Duodenal mucosa (tissue), 2 donors: ENCODE measurements around the gene TBRG1.
A peak's percentile ranks its signal among the peaks of the same experiment; 100 is the strongest.

Experiments used
- H3K27ac ChIP-seq: one replicate; pipeline ENCODE4 v1.7.0; 2013; ENCODE audit warnings: low read depth, low read length
- H3K27me3 ChIP-seq, 2 donors: one replicate each; pipeline ENCODE4 v1.7.0; 2013; ENCODE audit warnings: low read length in 2 of 2, control low read depth in 1 of 2; ENCODE audit not compliant: insufficient read depth in 2 of 2, control insufficient read depth in 1 of 2
- H3K36me3 ChIP-seq, 2 donors: one replicate each; pipeline ENCODE4 v1.7.0; 2013; ENCODE audit warnings: low read length in 2 of 2, control low read depth in 1 of 2; ENCODE audit not compliant: insufficient read depth in 2 of 2, control insufficient read depth in 1 of 2
- H3K4me1 ChIP-seq, 2 donors: one replicate each; pipeline ENCODE4 v1.7.0; 2013; ENCODE audit warnings: low read length in 2 of 2, control low read depth in 1 of 2; ENCODE audit not compliant: insufficient read depth in 2 of 2, control insufficient read depth in 1 of 2
- H3K4me3 ChIP-seq, 2 donors: one replicate each; pipeline ENCODE4 v1.7.0; 2013; ENCODE audit warnings: low read length in 2 of 2, low read depth in 1 of 2
- H3K9ac ChIP-seq, 2 donors: one replicate each; pipeline ENCODE4 v1.7.0; 2013; ENCODE audit warnings: low read length in 2 of 2, low read depth in 1 of 2
- H3K9me3 ChIP-seq, 2 donors: one replicate each; pipeline ENCODE4 v1.7.0; 2013; ENCODE audit warnings: low read length in 2 of 2, control low read depth in 1 of 2; ENCODE audit not compliant: control insufficient read depth in 1 of 2

The TBRG1 gene

DNA sequence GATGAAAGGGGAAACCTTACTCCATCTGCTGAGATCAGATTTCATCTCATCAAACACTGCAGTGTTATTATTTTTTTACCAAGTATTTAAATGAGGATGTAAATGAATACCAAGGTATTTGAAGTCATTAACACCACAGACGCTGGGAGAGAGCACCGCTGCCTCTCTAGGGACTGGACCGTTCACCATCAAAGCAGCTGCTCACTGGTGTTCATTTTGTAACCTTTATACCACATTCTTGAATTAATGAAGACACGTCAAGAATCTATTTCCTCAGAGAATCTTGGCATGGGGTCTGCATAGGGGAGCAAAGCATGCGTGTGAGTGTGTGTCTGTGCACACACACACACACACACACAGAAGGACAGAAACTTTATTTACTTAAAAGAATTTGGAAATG, 35.2 kb downstream of the TBRG1 start:
- Histone ChIP-seq H3K27ac (no peak overlapping the region), H3K9ac (no peak overlapping the region), H3K36me3 (peaks cover 11 to 29% of the 10 kb centered on the region in 2 donors), H3K27me3 (no peaks in the 10 kb centered on the region), H3K4me1 (no peaks in the 10 kb centered on the region), H3K9me3 (no peaks in the 10 kb centered on the region), H3K4me3 (no peak overlapping the region)

DNA sequence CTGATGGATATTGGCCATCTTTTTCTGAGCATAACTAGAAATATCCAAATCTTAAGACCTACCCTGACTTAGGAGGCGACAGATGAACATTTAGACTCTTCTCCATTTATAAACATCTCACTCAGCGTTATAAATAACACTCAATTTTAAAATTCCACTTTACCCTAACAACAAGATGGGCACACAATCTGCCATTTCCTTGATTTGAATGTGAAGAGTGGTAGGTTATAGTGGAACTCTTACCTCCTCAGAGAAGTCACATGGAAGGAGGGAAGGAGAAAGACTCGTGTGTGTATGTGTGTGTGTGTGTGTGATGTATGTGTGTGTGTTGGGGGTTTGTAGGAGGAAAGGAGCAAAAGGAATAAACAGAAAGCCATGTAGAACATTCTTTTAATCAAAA, 35.8 kb downstream of the TBRG1 start:
- Histone ChIP-seq H3K27me3 (no peaks in the 10 kb centered on the region), H3K4me1 (no peaks in the 10 kb centered on the region), H3K4me3 (no peak overlapping the region), H3K9ac (no peak overlapping the region), H3K9me3 (no peaks in the 10 kb centered on the region), H3K36me3 (peaks cover 11 to 23% of the 10 kb centered on the region in 2 donors), H3K27ac (no peak overlapping the region)

DNA sequence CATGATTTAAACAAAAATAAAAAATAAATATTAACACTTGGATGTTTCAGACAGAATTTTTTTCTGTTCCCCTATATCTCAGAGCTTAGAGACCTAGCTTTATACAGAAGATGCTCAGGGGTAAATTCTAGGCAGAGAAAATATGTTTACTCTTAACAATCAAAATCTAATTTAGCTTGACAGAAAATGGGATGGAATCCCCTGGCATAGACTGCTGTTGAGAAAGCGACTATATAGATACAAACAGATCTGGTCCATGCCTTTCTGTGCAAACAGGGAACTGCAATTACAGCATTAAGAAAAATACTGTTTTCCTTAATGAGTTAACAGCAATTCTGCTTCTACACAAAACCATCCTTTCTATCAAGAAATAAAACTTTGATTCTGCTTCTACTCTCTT, 36.3 kb downstream of the TBRG1 start:
- H3K4me3 ChIP-seq = no peak overlapping the region

DNA sequence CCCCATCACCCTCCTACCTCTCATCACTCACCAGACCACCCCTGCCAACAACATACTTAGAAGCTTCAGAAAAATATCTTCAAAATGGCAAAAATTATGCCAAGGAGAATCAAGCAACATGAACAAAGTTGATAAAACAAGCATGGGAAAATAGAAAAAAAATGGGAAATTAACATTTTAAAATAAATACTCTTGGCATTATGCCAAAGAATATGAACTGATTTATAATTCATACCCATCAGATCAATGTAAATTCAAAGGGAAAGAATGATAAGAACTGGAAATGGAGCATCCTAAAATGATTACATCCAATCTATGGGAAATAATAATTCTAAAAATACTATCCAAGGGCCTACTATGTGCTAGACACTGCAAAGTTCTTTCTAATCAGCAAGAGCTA, 38.9 kb downstream of the TBRG1 start:
- no peak overlapping the region for H3K9ac ChIP-seq
- H3K9me3 ChIP-seq = no peaks in the 10 kb centered on the region
- peaks cover 11 to 18% of the 10 kb centered on the region in 2 donors for H3K36me3 ChIP-seq
- H3K4me1 ChIP-seq = no peaks in the 10 kb centered on the region
- no peak overlapping the region for H3K27ac ChIP-seq
- no peak overlapping the region for H3K4me3 ChIP-seq
- no peaks in the 10 kb centered on the region for H3K27me3 ChIP-seq

More for the DNA sequence above, 36.3 kb downstream of the TBRG1 start:
- no peaks in the 10 kb centered on the region for H3K27me3 ChIP-seq
- H3K9me3 ChIP-seq = no peaks in the 10 kb centered on the region
- peaks cover 11 to 21% of the 10 kb centered on the region in 2 donors for H3K36me3 ChIP-seq
- no peak overlapping the region for H3K9ac ChIP-seq
- H3K4me1 ChIP-seq = no peaks in the 10 kb centered on the region
- H3K27ac ChIP-seq = no peak overlapping the region

DNA sequence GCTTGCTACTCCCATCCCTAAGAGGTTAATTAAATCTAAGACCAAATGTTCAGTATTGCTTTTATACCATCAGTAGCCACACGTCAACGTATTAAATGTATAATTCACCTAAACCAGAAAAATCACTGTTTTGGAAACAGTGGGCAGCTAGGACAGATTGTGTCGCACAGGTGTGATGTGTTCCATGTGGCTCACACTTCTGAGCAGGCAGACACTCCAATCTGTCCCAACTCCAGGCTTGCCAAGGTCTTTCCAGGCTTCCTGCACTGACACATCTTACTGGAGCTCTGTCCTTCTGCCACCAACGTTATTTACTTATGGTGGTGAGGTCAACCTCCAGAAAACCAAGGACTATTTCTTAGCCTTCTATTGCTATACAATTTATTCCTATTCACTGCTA, 39.4 kb downstream of the TBRG1 start:
- Histone ChIP-seq H3K9me3 (no peaks in the 10 kb centered on the region), H3K36me3 (peaks cover 11 to 19% of the 10 kb centered on the region in 2 donors), H3K4me1 (no peaks in the 10 kb centered on the region), H3K9ac (no peak overlapping the region), H3K27ac (no peak overlapping the region), H3K4me3 (no peak overlapping the region), H3K27me3 (no peaks in the 10 kb centered on the region)

DNA sequence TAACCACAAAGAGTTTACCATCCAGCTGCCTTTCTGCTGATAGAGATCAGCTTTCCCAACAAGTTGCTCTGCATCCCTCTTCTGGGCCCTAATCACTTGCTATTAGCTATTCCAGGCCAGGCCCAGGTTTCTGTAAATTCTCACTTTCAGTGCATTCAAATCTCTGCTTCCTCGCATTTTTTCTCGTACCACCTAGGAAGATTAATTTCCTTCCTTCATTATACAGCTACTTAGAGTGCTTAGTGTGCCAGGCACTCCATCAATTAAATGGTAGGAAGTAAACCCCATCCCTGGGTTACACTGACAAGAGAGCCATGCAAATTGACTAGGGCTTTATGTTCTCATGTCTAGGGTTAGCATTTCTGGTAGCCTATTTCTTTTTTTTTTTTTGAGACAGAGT, 41.2 kb downstream of the TBRG1 start:
- H3K4me1 ChIP-seq = no peaks in the 10 kb centered on the region
- no peak overlapping the region for H3K9ac ChIP-seq
- no peak overlapping the region for H3K27ac ChIP-seq
- no peak overlapping the region for H3K4me3 ChIP-seq
- H3K27me3 ChIP-seq = no peaks in the 10 kb centered on the region
- no peaks in the 10 kb centered on the region for H3K9me3 ChIP-seq
- peaks cover 4 to 17% of the 10 kb centered on the region in 2 donors for H3K36me3 ChIP-seq

DNA sequence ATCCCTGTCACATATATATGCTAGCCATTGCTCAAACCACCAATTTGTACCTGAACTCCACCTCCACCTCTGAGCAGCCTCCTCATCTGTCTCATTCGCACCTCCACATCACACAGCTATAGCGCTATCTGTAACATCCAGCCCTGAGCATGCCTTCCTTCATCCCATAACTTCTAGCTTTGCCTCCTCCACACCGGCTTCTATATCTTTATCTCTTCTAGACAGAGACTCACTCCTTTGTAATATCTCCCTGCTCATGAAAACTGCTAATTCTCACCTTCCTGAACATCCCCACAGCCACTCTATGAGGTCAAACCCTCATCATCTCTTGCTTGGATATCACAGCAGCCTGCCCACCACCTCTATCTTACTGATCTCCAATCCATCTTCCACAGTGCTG, 44.9 kb downstream of the TBRG1 start:
- H3K27me3 ChIP-seq = no peaks in the 10 kb centered on the region
- no peak overlapping the region for H3K9ac ChIP-seq
- H3K4me3 ChIP-seq = no peak overlapping the region
- H3K27ac ChIP-seq = no peak overlapping the region
- no peaks in the 10 kb centered on the region for H3K9me3 ChIP-seq
- peaks cover 5% of the 10 kb centered on the region in 2 donors for H3K4me1 ChIP-seq
- H3K36me3 ChIP-seq = peaks cover 0 to 17% of the 10 kb centered on the region in 2 donors

DNA sequence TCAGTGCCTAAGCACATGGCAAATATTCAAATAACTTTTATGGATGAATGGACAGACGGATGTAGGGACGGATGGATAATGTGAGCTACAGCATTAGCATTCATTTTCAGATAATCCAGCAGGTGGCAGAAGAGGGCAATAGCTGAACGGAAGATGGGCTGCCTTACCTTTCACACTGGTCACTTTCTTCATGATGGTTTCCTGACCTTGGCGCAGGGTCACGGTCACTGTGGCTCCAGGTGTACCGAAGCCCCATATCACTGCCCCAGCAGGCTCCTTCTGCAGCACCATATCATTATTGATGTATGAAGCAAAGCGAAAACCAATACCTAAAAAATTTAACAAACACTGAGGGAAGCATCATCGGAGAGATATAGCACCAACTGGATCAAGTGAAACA, 46.5 kb downstream of the TBRG1 start:
- H3K9me3 ChIP-seq = no peaks in the 10 kb centered on the region
- H3K4me3 ChIP-seq = no peak overlapping the region
- H3K9ac ChIP-seq = no peak overlapping the region
- no peak overlapping the region for H3K27ac ChIP-seq
- H3K27me3 ChIP-seq = no peaks in the 10 kb centered on the region
- H3K4me1 ChIP-seq = peaks cover 9 to 13% of the 10 kb centered on the region in 2 donors
- peaks cover 0 to 17% of the 10 kb centered on the region in 2 donors for H3K36me3 ChIP-seq

DNA sequence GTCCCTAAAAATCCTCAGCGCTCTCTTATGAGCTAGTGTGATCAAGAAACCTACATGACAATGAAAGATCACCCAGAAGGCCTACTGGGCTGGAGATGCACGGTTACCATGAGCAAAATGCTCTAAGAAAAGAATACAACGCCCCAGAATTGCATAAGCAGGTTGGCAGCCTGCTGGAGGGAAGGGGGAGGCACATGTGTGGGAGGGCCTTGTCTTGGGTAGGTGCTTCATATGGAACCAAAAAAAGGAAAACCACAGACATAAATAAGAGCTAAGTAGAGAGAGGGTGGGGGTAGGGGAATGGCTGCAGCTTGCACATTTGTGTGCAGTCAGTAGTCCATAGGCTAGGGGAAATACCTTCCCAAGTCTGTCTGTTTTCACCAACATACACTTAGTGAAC, 48.1 kb downstream of the TBRG1 start:
- Histone ChIP-seq H3K27ac (no peak overlapping the region), H3K9ac (no peak overlapping the region), H3K27me3 (no peaks in the 10 kb centered on the region), H3K4me1 (peaks cover 12 to 16% of the 10 kb centered on the region in 2 donors), H3K9me3 (no peaks in the 10 kb centered on the region), H3K36me3 (peaks cover 0 to 14% of the 10 kb centered on the region in 2 donors), H3K4me3 (no peak overlapping the region)

DNA sequence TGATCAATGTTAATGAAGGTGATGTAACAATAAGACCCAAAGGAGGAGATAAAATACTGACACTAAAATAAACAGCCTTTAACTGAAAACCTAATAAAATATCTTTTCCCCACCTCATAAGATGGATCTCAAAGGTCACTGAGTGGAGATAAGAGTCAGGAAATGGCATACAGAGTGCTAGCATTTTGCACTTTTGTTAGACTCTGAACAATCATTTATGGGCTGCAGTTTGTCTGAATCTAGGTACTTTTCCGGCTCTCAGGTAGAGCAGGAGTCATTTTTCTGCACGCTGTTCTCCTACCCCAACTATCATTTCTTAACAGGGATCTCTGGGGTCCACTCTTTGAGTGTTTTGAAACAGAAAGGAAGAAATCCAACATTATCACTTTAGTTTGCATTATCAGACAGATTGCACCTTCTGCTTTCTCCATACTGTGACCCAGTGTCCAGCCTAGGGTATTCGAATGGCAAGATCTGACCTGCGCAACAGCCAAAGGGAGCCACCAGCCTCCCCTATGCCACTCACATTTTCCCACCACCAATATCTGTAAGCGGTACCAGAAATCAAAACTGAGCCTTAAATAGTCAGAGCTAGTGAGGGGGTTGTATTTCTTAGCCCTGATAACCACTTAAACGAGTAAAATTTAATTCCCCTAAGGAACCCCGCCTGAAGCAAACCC, 50.0 kb downstream of the TBRG1 start:
- peak overlapping the region; percentile 85 for H3K27ac ChIP-seq
- no peaks in the 10 kb centered on the region for H3K27me3 ChIP-seq
- H3K9ac ChIP-seq = peak overlapping the region; percentile 87 to 93
- peak overlapping the region; percentile 86 to 89 for H3K4me3 ChIP-seq
- H3K9me3 ChIP-seq = no peaks in the 10 kb centered on the region
- H3K4me1 ChIP-seq = peaks cover 12 to 16% of the 10 kb centered on the region in 2 donors
- peaks cover 0 to 5% of the 10 kb centered on the region in 2 donors for H3K36me3 ChIP-seq
